Measurements from ENCODE around the gene HDAC8.

- TF ChIP-seq, protein P1, sequence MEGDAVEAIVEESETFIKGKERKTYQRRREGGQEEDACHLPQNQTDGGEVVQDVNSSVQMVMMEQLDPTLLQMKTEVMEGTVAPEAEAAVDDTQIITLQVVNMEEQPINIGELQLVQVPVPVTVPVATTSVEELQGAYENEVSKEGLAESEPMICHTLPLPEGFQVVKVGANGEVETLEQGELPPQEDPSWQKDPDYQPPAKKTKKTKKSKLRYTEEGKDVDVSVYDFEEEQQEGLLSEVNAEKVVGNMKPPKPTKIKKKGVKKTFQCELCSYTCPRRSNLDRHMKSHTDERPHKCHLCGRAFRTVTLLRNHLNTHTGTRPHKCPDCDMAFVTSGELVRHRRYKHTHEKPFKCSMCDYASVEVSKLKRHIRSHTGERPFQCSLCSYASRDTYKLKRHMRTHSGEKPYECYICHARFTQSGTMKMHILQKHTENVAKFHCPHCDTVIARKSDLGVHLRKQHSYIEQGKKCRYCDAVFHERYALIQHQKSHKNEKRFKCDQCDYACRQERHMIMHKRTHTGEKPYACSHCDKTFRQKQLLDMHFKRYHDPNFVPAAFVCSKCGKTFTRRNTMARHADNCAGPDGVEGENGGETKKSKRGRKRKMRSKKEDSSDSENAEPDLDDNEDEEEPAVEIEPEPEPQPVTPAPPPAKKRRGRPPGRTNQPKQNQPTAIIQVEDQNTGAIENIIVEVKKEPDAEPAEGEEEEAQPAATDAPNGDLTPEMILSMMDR (conservative IDR thresholded peaks at IDR 0.05; ENCODE audit: low read length): no peak
- no peak for TF ChIP-seq EZH2phosphoT487 (IDR thresholded peaks at IDR 0.05; ENCODE audit: borderline replicate concordance)
Measured at GRCh38 chrX:72492499-72492898, 80.1 kb downstream of the HDAC8 start.

All from Loucy (cell line).